HG02938 (cell line): ENCODE measurements around the gene DUSP18.
"Not testable (repeated sequence)": the region's sequence is repeated elsewhere in the genome, so short reads cannot be mapped to it uniquely, and the experiment has no call there.

Experiments
- ATAC-seq: cut with Tn5 transposase; IDR thresholded peaks from one replicate; pipeline ENCODE4 v1.9.1; 2021; ENCODE audit warnings: mild to moderate bottlenecking, moderate library complexity; ENCODE audit not compliant: unreplicated experiment

DUSP18 gene

GRCh38 chr22:30679895-30680690 is 12.4 kb upstream of the DUSP18 start:
- not testable (repeated sequence) for ATAC-seq

- not testable (repeated sequence) for ATAC-seq
These were observed 8.9 kb upstream of the DUSP18 start for GRCh38 chr22:30676565-30676964.

GRCh38 chr22:30675436-30675835 is 7.8 kb upstream of the DUSP18 start:
- ATAC-seq: no peak

GRCh38 chr22:30674482-30674881 is 6.8 kb upstream of the DUSP18 start:
- no peak for ATAC-seq

- ATAC-seq: no peak
These were observed 5.5 kb upstream of the DUSP18 start for GRCh38 chr22:30673136-30673535.

GRCh38 chr22:30671071-30671470 is 3.4 kb upstream of the DUSP18 start:
- ATAC-seq: no peak

- no peak for ATAC-seq
These were observed 673 bp upstream of the DUSP18 start for GRCh38 chr22:30668386-30668710.

- ATAC-seq: no peak
These were observed 575 bp downstream of the DUSP18 start for GRCh38 chr22:30667107-30667493.

GRCh38 chr22:30665786-30666185 is 1.9 kb downstream of the DUSP18 start:
- ATAC-seq: no peak

- no peak for ATAC-seq
These were observed 2.4 kb downstream of the DUSP18 start for GRCh38 chr22:30665266-30665665.

GRCh38 chr22:30664798-30665197 is 2.9 kb downstream of the DUSP18 start:
- ATAC-seq: no peak

GRCh38 chr22:30662040-30662439 is 5.6 kb downstream of the DUSP18 start:
- ATAC-seq: no peak

GRCh38 chr22:30655532-30655931 is 12.1 kb downstream of the DUSP18 start:
- ATAC-seq: no peak

- no peak for ATAC-seq
These were observed 13.3 kb downstream of the DUSP18 start for GRCh38 chr22:30654361-30654760.

GRCh38 chr22:30652852-30653251 is 14.8 kb downstream of the DUSP18 start:
- ATAC-seq: no peak

- no peak for ATAC-seq
These were observed 17.1 kb downstream of the DUSP18 start for GRCh38 chr22:30650508-30651116.

GRCh38 chr22:30649430-30650007 is 18.2 kb downstream of the DUSP18 start:
- ATAC-seq: no peak

- no peak for ATAC-seq
These were observed 18.9 kb downstream of the DUSP18 start for GRCh38 chr22:30648825-30649224.

- no peak for ATAC-seq
These were observed 20.1 kb downstream of the DUSP18 start for GRCh38 chr22:30647536-30647935.

GRCh38 chr22:30646518-30647160 is 21.0 kb downstream of the DUSP18 start:
- no peak for ATAC-seq

- no peak for ATAC-seq
These were observed 24.4 kb downstream of the DUSP18 start for GRCh38 chr22:30643055-30643875.
